ENCODE data around the gene TANC1.

DNA sequence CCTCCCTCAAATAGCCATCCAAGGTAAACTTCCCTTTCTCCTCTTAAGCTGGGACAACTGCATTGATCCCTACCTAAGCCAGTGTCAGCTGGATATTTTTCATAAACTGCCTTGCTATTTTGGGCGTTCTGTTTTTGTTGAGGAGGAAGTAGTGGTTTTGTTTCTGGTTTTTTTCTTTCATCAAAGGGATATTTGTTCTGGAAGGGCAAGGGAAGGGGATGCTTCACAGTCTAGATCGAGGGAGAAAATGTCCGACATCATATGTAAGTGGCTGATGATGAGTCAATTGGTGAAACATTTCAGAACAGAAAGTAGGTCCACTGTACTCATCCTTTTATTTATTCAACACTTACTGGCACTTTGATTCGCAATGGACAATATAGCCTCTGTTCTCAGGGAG is 31.0 kb downstream of the TANC1 start:
- TF ChIP-seq JUN (IDR thresholded peaks at IDR 0.05; ENCODE audit: borderline replicate concordance, insufficient read depth, insufficient read length, low read depth) (no peak), POLR2AphosphoS5 (IDR thresholded peaks at IDR 0.05; ENCODE audit: insufficient read depth, low read depth, low read length) (no peak)
- TF ChIP-seq, protein P1, sequence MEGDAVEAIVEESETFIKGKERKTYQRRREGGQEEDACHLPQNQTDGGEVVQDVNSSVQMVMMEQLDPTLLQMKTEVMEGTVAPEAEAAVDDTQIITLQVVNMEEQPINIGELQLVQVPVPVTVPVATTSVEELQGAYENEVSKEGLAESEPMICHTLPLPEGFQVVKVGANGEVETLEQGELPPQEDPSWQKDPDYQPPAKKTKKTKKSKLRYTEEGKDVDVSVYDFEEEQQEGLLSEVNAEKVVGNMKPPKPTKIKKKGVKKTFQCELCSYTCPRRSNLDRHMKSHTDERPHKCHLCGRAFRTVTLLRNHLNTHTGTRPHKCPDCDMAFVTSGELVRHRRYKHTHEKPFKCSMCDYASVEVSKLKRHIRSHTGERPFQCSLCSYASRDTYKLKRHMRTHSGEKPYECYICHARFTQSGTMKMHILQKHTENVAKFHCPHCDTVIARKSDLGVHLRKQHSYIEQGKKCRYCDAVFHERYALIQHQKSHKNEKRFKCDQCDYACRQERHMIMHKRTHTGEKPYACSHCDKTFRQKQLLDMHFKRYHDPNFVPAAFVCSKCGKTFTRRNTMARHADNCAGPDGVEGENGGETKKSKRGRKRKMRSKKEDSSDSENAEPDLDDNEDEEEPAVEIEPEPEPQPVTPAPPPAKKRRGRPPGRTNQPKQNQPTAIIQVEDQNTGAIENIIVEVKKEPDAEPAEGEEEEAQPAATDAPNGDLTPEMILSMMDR (IDR thresholded peaks at IDR 0.05; ENCODE audit: extremely low read depth in 1 of 2, insufficient read depth in 1 of 2, low read depth in 1 of 2, low read length in 2 of 2): no peak
- TF ChIP-seq, protein P2, sequence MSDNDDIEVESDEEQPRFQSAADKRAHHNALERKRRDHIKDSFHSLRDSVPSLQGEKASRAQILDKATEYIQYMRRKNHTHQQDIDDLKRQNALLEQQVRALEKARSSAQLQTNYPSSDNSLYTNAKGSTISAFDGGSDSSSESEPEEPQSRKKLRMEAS (IDR thresholded peaks at IDR 0.05; ENCODE audit: insufficient read depth, insufficient read length): no peak
